Ascending aorta (tissue), 2 donors: Measurements from ENCODE around the gene SKAP1. TPM values are rescaled to one million over a fixed set of nuclear protein-coding genes. Genes with fewer than 3 reads are reported as not detected.
"Not testable (repeated sequence)": the region's sequence is repeated elsewhere in the genome, so short reads cannot be mapped to it uniquely, and the experiment has no call there.

Experiments used
- DNase-seq, 2 donors: peaks; one replicate each; pipeline ENCODE4 v3.0.0-alpha.2; 2019; ENCODE audit warnings: low spot score in 2 of 2
- H3K27ac ChIP-seq, 2 donors: fragments of 200-600 bp; sonication (generic); one replicate each; pipeline ENCODE4 v1.5.1; 2016 to 2017; ENCODE audit warnings: mild to moderate bottlenecking in 1 of 2
- H3K27me3 ChIP-seq: fragments of 200-600 bp; sonication (generic); one replicate; pipeline ENCODE4 v1.5.1; 2017
- H3K36me3 ChIP-seq, 2 donors: fragments of 200-600 bp; sonication (generic); one replicate each; pipeline ENCODE4 v1.5.1; 2016
- H3K4me1 ChIP-seq, 2 donors: fragments of 200-600 bp; sonication (generic); one replicate each; pipeline ENCODE4 v1.5.1; 2016 to 2017; ENCODE audit warnings: mild to moderate bottlenecking in 1 of 2
- H3K4me3 ChIP-seq, 2 donors: fragments of 200-600 bp; sonication (generic); one replicate each; pipeline ENCODE4 v1.5.1; 2016 to 2017; ENCODE audit warnings: mild to moderate bottlenecking in 1 of 2
- H3K9me3 ChIP-seq, 2 donors: fragments of 200-600 bp; sonication (generic); one replicate each; pipeline ENCODE4 v1.5.1; 2016
- CTCF ChIP-seq, 3 experiments: fragments of 200-600 bp in 2 of 3; fragments of 450-650 bp in 1 of 3; sonication (generic) in 2 of 3; IDR thresholded peaks; one replicate each; pipeline ENCODE4 v1.5.1; 2016 to 2019; ENCODE audit warnings: antibody characterized with exemption in 3 of 3, mild to moderate bottlenecking in 1 of 3, moderate library complexity in 1 of 3
- intact Hi-C: fragments of 100-400 bp; cut with DNase I; formaldehyde crosslinking; loops from one replicate; pipeline ENCODE4 v1.15.1; 2023
- total RNA-seq: library from RNA; depleted of rRNA; stranded (reverse); fragments of >200 nt; gene quantifications from one replicate; pipeline ENCODE4 v1.1.0, GENCODE V29; 2016

The SKAP1 gene
- total RNA-seq, 1 donor from 2014 or later: not detected

- no peaks in the 10 kb centered on the region for H3K27me3 ChIP-seq
- DNase-seq: no peak
- no peak overlapping the region for H3K27ac ChIP-seq
- no peak for TF ChIP-seq CTCF (IDR thresholded peaks at IDR 0.05)
- intact Hi-C loops: no loop called here
- no peak overlapping the region for H3K4me3 ChIP-seq
- no peaks in the 10 kb centered on the region for H3K9me3 ChIP-seq
- H3K36me3 ChIP-seq: no peaks in the 10 kb centered on the region
- no peaks in the 10 kb centered on the region for H3K4me1 ChIP-seq
Observed at GRCh38 chr17:48347177-48347576, 82.8 kb downstream of the SKAP1 start.

- no peaks in the 10 kb centered on the region for H3K27me3 ChIP-seq
- no peak overlapping the region for H3K27ac ChIP-seq
- no peak for DNase-seq
- TF ChIP-seq CTCF (IDR thresholded peaks at IDR 0.05): no peak
- no peak overlapping the region for H3K4me3 ChIP-seq
- H3K9me3 ChIP-seq: no peaks in the 10 kb centered on the region
- H3K4me1 ChIP-seq: no peaks in the 10 kb centered on the region
- no peaks in the 10 kb centered on the region for H3K36me3 ChIP-seq
- intact Hi-C loops: no loop called here
Observed at GRCh38 chr17:48344251-48344650, 85.8 kb downstream of the SKAP1 start.

- intact Hi-C loops: no loop called here
- Histone ChIP-seq H3K27me3 (no peaks in the 10 kb centered on the region), H3K4me1 (no peaks in the 10 kb centered on the region), H3K36me3 (no peaks in the 10 kb centered on the region), H3K9me3 (no peaks in the 10 kb centered on the region), H3K4me3 (no peak overlapping the region), H3K27ac (no peak overlapping the region)
- DNase-seq: no peak
- no peak for TF ChIP-seq CTCF (IDR thresholded peaks at IDR 0.05)
Observed at GRCh38 chr17:48340916-48341315, 89.1 kb downstream of the SKAP1 start.

GRCh38 chr17:48338720-48339119 is 91.3 kb downstream of the SKAP1 start:
- H3K27me3 ChIP-seq: no peaks in the 10 kb centered on the region
- TF ChIP-seq CTCF (IDR thresholded peaks at IDR 0.05): no peak
- H3K4me3 ChIP-seq: no peak overlapping the region
- H3K4me1 ChIP-seq: no peaks in the 10 kb centered on the region
- H3K36me3 ChIP-seq: no peaks in the 10 kb centered on the region
- H3K27ac ChIP-seq: no peak overlapping the region
- no peaks in the 10 kb centered on the region for H3K9me3 ChIP-seq
- intact Hi-C loops: loop anchor here (5.0 kb wide), 1 partner anchor 119 kb away; no protein-coding TSS in a partner anchor
- DNase-seq: no peak

- H3K4me3 ChIP-seq, DNase-seq, H3K4me1 ChIP-seq, H3K9me3 ChIP-seq, H3K27me3 ChIP-seq, H3K27ac ChIP-seq, H3K36me3 ChIP-seq: not testable (repeated sequence)
- intact Hi-C loops: loop anchor here (2.0 to 5.0 kb wide), 2 partner anchors 119 to 257 kb away; no protein-coding TSS in a partner anchor
Observed at GRCh38 chr17:48337903-48338302, 92.1 kb downstream of the SKAP1 start.

GRCh38 chr17:48336986-48337385 is 93.0 kb downstream of the SKAP1 start:
- no peaks in the 10 kb centered on the region for H3K27me3 ChIP-seq
- intact Hi-C loops: loop anchor here (2.0 to 5.0 kb wide), 2 partner anchors 120 to 258 kb away; no protein-coding TSS in a partner anchor
- H3K36me3 ChIP-seq: no peaks in the 10 kb centered on the region
- H3K4me3 ChIP-seq: no peak overlapping the region
- TF ChIP-seq CTCF (IDR thresholded peaks at IDR 0.05): no peak
- H3K27ac ChIP-seq: no peak overlapping the region
- no peaks in the 10 kb centered on the region for H3K9me3 ChIP-seq
- no peaks in the 10 kb centered on the region for H3K4me1 ChIP-seq
- no peak for DNase-seq
